ENCODE measurements around the gene NSDHL. TPM values are rescaled to one million over a fixed set of nuclear protein-coding genes. Genes with fewer than 3 reads are reported as not detected.

The NSDHL gene
- total and polyA plus RNA-seq, 2 of the 4 experiments (the other 2 are of a cell fraction), result 22.8 to 26.0 TPM

DNA sequence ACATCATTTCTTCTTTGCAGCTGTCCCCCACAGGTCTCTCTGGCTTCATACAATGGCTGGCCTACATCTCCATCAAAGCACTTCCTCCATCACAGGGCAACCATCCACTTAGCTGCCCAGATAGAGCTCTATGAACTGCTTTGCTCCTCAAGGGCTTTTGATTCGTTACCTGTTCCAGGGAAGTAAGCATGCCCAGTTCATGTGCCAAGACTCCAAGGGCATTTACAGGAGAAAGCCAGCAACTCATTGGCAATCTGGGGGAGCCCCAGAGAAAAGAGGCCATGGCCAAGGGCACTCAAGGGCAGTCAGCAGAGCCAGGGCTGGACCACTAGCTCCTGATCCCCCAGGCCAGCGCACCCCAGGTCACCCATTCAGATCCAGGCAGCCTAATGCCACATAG lies 42.5 kb downstream of the NSDHL start:
- POLR2A ChIA-PET (ENCODE audit: unreplicated experiment), result no interaction called here
- no peak overlapping the region for H3K14ac ChIP-seq (replicated peaks; ENCODE audit: low read depth, low read length)
- H3K27me3 ChIP-seq (ENCODE audit: control insufficient read depth, insufficient read depth, low read length), result peaks cover 2% of the 10 kb centered on the region; the same call in 1 of the 2 replicates
- no peak overlapping the region for H3K4ac ChIP-seq (ENCODE audit: low read depth, low read length)
- H4K20me1 ChIP-seq (ENCODE audit: insufficient read depth, low read length), result no peaks in the 10 kb centered on the region
- CTCF ChIA-PET, result no interaction called here
- no peak overlapping the region for H2BK20ac ChIP-seq (ENCODE audit: low read depth, low read length)
- no peak overlapping the region for H3K9ac ChIP-seq (ENCODE audit: low read depth, low read length)
- no peaks in the 10 kb centered on the region for H3K79me1 ChIP-seq (ENCODE audit: low read depth in 1 of 2, low read length in 2 of 2)
- peaks cover 6% of the 10 kb centered on the region for H3K36me3 ChIP-seq (ENCODE audit: control insufficient read depth, insufficient read depth, low read length)
- TF ChIP-seq RAD21 (IDR thresholded peaks at IDR 0.05; ENCODE audit: low read length) (no peak), MAZ (IDR thresholded peaks at IDR 0.05; ENCODE audit: borderline replicate concordance, low read depth, low read length) (no peak), FOS (IDR thresholded peaks at IDR 0.05; ENCODE audit: low read depth, low read length) (no peak), POLR2A (IDR thresholded peaks at IDR 0.05; ENCODE audit: low read depth, low read length) (no peak), SMC3 (IDR thresholded peaks at IDR 0.05; ENCODE audit: low read depth, low read length) (no peak), MAFK (IDR thresholded peaks at IDR 0.05; ENCODE audit: low read depth, low read length) (no peak), BHLHE40 (IDR thresholded peaks at IDR 0.05; ENCODE audit: low read depth, low read length) (no peak), CEBPB (IDR thresholded peaks at IDR 0.05; ENCODE audit: low read depth, low read length) (no peak), NFE2L2 (IDR thresholded peaks at IDR 0.05; ENCODE audit: low read depth, low read length) (no peak), MXI1 (IDR thresholded peaks at IDR 0.05; ENCODE audit: borderline replicate concordance, low read depth, low read length) (no peak)
- TF ChIP-seq, protein P1, sequence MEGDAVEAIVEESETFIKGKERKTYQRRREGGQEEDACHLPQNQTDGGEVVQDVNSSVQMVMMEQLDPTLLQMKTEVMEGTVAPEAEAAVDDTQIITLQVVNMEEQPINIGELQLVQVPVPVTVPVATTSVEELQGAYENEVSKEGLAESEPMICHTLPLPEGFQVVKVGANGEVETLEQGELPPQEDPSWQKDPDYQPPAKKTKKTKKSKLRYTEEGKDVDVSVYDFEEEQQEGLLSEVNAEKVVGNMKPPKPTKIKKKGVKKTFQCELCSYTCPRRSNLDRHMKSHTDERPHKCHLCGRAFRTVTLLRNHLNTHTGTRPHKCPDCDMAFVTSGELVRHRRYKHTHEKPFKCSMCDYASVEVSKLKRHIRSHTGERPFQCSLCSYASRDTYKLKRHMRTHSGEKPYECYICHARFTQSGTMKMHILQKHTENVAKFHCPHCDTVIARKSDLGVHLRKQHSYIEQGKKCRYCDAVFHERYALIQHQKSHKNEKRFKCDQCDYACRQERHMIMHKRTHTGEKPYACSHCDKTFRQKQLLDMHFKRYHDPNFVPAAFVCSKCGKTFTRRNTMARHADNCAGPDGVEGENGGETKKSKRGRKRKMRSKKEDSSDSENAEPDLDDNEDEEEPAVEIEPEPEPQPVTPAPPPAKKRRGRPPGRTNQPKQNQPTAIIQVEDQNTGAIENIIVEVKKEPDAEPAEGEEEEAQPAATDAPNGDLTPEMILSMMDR (conservative IDR thresholded peaks at IDR 0.05; ENCODE audit: low read depth, low read length), result no peak
- TF ChIP-seq, protein P2, sequence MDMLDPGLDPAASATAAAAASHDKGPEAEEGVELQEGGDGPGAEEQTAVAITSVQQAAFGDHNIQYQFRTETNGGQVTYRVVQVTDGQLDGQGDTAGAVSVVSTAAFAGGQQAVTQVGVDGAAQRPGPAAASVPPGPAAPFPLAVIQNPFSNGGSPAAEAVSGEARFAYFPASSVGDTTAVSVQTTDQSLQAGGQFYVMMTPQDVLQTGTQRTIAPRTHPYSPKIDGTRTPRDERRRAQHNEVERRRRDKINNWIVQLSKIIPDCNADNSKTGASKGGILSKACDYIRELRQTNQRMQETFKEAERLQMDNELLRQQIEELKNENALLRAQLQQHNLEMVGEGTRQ (IDR thresholded peaks at IDR 0.05; ENCODE audit: low read depth, low read length), result no peak
- no peak for ATAC-seq (ENCODE audit: low read depth)
- no peak overlapping the region for H4K91ac ChIP-seq (ENCODE audit: insufficient read depth, low read depth, low read length)
- no peak overlapping the region for H3K4me2 ChIP-seq (ENCODE audit: low read depth, low read length)
- no peak overlapping the region for H2BK120ac ChIP-seq (ENCODE audit: low read depth, low read length)
- no peak overlapping the region for H3K56ac ChIP-seq (ENCODE audit: extremely low read depth, insufficient read depth, low read length)
- H2BK15ac ChIP-seq (ENCODE audit: low read depth, low read length), result no peak overlapping the region
- H3K27ac ChIP-seq (ENCODE audit: insufficient read depth, low read length), result no peak overlapping the region
- H2BK5ac ChIP-seq (ENCODE audit: low read depth, low read length, poor library complexity, severe bottlenecking), result no peak overlapping the region
- H3K9me3 ChIP-seq (ENCODE audit: control insufficient read depth, insufficient read depth, low read length), result peaks cover 11% of the 10 kb centered on the region; the same call in 1 of the 2 replicates
- no peak overlapping the region for H2AFZ ChIP-seq (replicated peaks; ENCODE audit: low read length, poor library complexity)
- H4K5ac ChIP-seq (ENCODE audit: low read depth, low read length), result no peak overlapping the region
- WGBS, 2 experiments (ENCODE audit: extremely low coverage in 2 of 2, insufficient read length in 1 of 2), result no CpG with 5 or more reads among the region's 2 CpGs
- dilution Hi-C loops (cut with HindIII; ENCODE audit: low sequenced_read_pairs, unreplicated experiment), result no loop called here
- in situ Hi-C loops (cut with MboI; ENCODE audit: low sequenced_read_pairs), result no loop called here
- no peak overlapping the region for H3K4me3 ChIP-seq (ENCODE audit: insufficient read depth, low read depth, low read length)
- no peaks in the 10 kb centered on the region for H3K4me1 ChIP-seq (ENCODE audit: control insufficient read depth, insufficient read depth, low read length)
- H3K23ac ChIP-seq (ENCODE audit: low read depth, low read length), result no peak overlapping the region
- intact Hi-C loops (cut with micrococcal nuclease), result no loop called here
- H3K9me1 ChIP-seq (ENCODE audit: insufficient read depth, low read length), result no peaks in the 10 kb centered on the region
- H2AK9ac ChIP-seq (replicated peaks; ENCODE audit: low read depth, low read length, poor library complexity), result no peak overlapping the region
- no peak overlapping the region for H2AK5ac ChIP-seq (ENCODE audit: low read depth, low read length)
- no peak overlapping the region for H4K8ac ChIP-seq (ENCODE audit: low read depth in 2 of 2, low read length in 2 of 2)
- no peak for DNase-seq
- no peak overlapping the region for H3K18ac ChIP-seq (ENCODE audit: low read depth, low read length)
- BruUV-seq (replicated peaks), result no TSS peak
